ENCODE data around the gene ADAMTS2. TPM values are rescaled to one million over a fixed set of nuclear protein-coding genes. Genes with fewer than 3 reads are reported as not detected.

Gene ADAMTS2
- total and polyA plus RNA-seq, 5 donors from 2014 or later: 0.03 TPM; not detected in 4

GRCh38 chr5:179184521-179185050, 160.7 kb downstream of the ADAMTS2 start:
- no peaks in the 10 kb centered on the region for H3K36me3 Mint-ChIP-seq
- no peaks in the 10 kb centered on the region for H3K27me3 ChIP-seq (ENCODE audit: control insufficient read depth, insufficient read depth, low read length)
- H3K9me3 Mint-ChIP-seq: peaks cover 0 to 2% (median 0%) of the 10 kb centered on the region in 7 donors
- no peaks in the 10 kb centered on the region for H3K4me1 Mint-ChIP-seq
- H3K4me3 ChIP-seq (ENCODE audit: low read depth, low read length): no peak overlapping the region
- ATAC-seq (ENCODE audit: low read depth in 2 of 2) (no peak), DNase-seq (no peak)
- H3K27ac Mint-ChIP-seq: no peak overlapping the region
- H3K4me3 Mint-ChIP-seq: no peak overlapping the region
- H3K27me3 Mint-ChIP-seq: no peaks in the 10 kb centered on the region
- H3K36me3 ChIP-seq (ENCODE audit: control insufficient read depth, insufficient read depth, low read length): no peaks in the 10 kb centered on the region
- no peaks in the 10 kb centered on the region for H3K4me1 ChIP-seq (ENCODE audit: control insufficient read depth, insufficient read depth, low read length, poor library complexity, severe bottlenecking)
- no peak overlapping the region for H3K27ac ChIP-seq (ENCODE audit: insufficient read depth, low read length, poor library complexity, severe bottlenecking)
- no peaks in the 10 kb centered on the region for H3K9me3 ChIP-seq (ENCODE audit: control insufficient read depth in 2 of 2, low read length in 2 of 2)

- Mint-ChIP-seq H3K27me3 (no peaks in the 10 kb centered on the region), H3K36me3 (no peaks in the 10 kb centered on the region), H3K4me3 (no peak overlapping the region), H3K27ac (no peak overlapping the region), H3K9me3 (peaks cover 0 to 6% (median 0%) of the 10 kb centered on the region in 7 donors), H3K4me1 (no peaks in the 10 kb centered on the region)
- DNase-seq (no peak), ATAC-seq (ENCODE audit: low read depth in 2 of 2) (no peak)
- H3K27ac ChIP-seq (ENCODE audit: insufficient read depth, low read length, poor library complexity, severe bottlenecking): no peak overlapping the region
- no peaks in the 10 kb centered on the region for H3K27me3 ChIP-seq (ENCODE audit: control insufficient read depth, insufficient read depth, low read length)
- H3K4me3 ChIP-seq (ENCODE audit: low read depth, low read length): no peak overlapping the region
- no peaks in the 10 kb centered on the region for H3K9me3 ChIP-seq (ENCODE audit: control insufficient read depth in 2 of 2, low read length in 2 of 2)
- H3K36me3 ChIP-seq (ENCODE audit: control insufficient read depth, insufficient read depth, low read length): no peaks in the 10 kb centered on the region
- no peaks in the 10 kb centered on the region for H3K4me1 ChIP-seq (ENCODE audit: control insufficient read depth, insufficient read depth, low read length, poor library complexity, severe bottlenecking)
Observed at GRCh38 chr5:179183481-179183880, 161.8 kb downstream of the ADAMTS2 start.

GRCh38 chr5:179182601-179183000, 162.7 kb downstream of the ADAMTS2 start:
- H3K4me1 Mint-ChIP-seq: no peaks in the 10 kb centered on the region
- Histone ChIP-seq H3K4me3 (ENCODE audit: low read depth, low read length) (no peak overlapping the region), H3K4me1 (ENCODE audit: control insufficient read depth, insufficient read depth, low read length, poor library complexity, severe bottlenecking) (no peaks in the 10 kb centered on the region), H3K27me3 (ENCODE audit: control insufficient read depth, insufficient read depth, low read length) (no peaks in the 10 kb centered on the region), H3K9me3 (ENCODE audit: control insufficient read depth in 2 of 2, low read length in 2 of 2) (no peaks in the 10 kb centered on the region), H3K27ac (ENCODE audit: insufficient read depth, low read length, poor library complexity, severe bottlenecking) (no peak overlapping the region), H3K36me3 (ENCODE audit: control insufficient read depth, insufficient read depth, low read length) (no peaks in the 10 kb centered on the region)
- no peaks in the 10 kb centered on the region for H3K36me3 Mint-ChIP-seq
- peaks cover 0 to 6% (median 0%) of the 10 kb centered on the region in 7 donors for H3K9me3 Mint-ChIP-seq
- DNase-seq: no peak
- H3K27me3 Mint-ChIP-seq: no peaks in the 10 kb centered on the region
- no peak for ATAC-seq (ENCODE audit: low read depth in 2 of 2)
- H3K4me3 Mint-ChIP-seq: no peak overlapping the region
- H3K27ac Mint-ChIP-seq: no peak overlapping the region

- Mint-ChIP-seq H3K4me3 (no peak overlapping the region), H3K36me3 (no peaks in the 10 kb centered on the region)
- no peak for ATAC-seq (ENCODE audit: low read depth in 2 of 2)
Observed at GRCh38 chr5:179181988-179182387, 163.3 kb downstream of the ADAMTS2 start.

GRCh38 chr5:179180921-179181645, 164.2 kb downstream of the ADAMTS2 start:
- H3K4me3 Mint-ChIP-seq: no peak overlapping the region
- no peak overlapping the region for H3K27ac Mint-ChIP-seq
- Histone ChIP-seq H3K36me3 (ENCODE audit: control insufficient read depth, insufficient read depth, low read length) (no peaks in the 10 kb centered on the region), H3K9me3 (ENCODE audit: control insufficient read depth in 2 of 2, low read length in 2 of 2) (no peaks in the 10 kb centered on the region), H3K27ac (ENCODE audit: insufficient read depth, low read length, poor library complexity, severe bottlenecking) (no peak overlapping the region), H3K4me1 (ENCODE audit: control insufficient read depth, insufficient read depth, low read length, poor library complexity, severe bottlenecking) (no peaks in the 10 kb centered on the region), H3K27me3 (ENCODE audit: control insufficient read depth, insufficient read depth, low read length) (no peaks in the 10 kb centered on the region), H3K4me3 (ENCODE audit: low read depth, low read length) (no peak overlapping the region)
- no peaks in the 10 kb centered on the region for H3K4me1 Mint-ChIP-seq
- peaks cover 0 to 6% (median 0%) of the 10 kb centered on the region in 7 donors for H3K9me3 Mint-ChIP-seq
- DNase-seq (no peak), ATAC-seq (ENCODE audit: low read depth in 2 of 2) (no peak)
- no peaks in the 10 kb centered on the region for H3K36me3 Mint-ChIP-seq
- H3K27me3 Mint-ChIP-seq: peaks cover 5% of the 10 kb centered on the region

More at GRCh38 chr5:179181988-179182387, 163.3 kb downstream of the ADAMTS2 start:
- H3K9me3 Mint-ChIP-seq: peaks cover 0 to 6% (median 0%) of the 10 kb centered on the region in 7 donors
- no peaks in the 10 kb centered on the region for H3K4me1 ChIP-seq (ENCODE audit: control insufficient read depth, insufficient read depth, low read length, poor library complexity, severe bottlenecking)
- no peaks in the 10 kb centered on the region for H3K27me3 ChIP-seq (ENCODE audit: control insufficient read depth, insufficient read depth, low read length)
- no peak for DNase-seq
- no peaks in the 10 kb centered on the region for H3K9me3 ChIP-seq (ENCODE audit: control insufficient read depth in 2 of 2, low read length in 2 of 2)
- no peak overlapping the region for H3K27ac ChIP-seq (ENCODE audit: insufficient read depth, low read length, poor library complexity, severe bottlenecking)
- no peaks in the 10 kb centered on the region for H3K27me3 Mint-ChIP-seq
- no peaks in the 10 kb centered on the region for H3K36me3 ChIP-seq (ENCODE audit: control insufficient read depth, insufficient read depth, low read length)
- no peak overlapping the region for H3K4me3 ChIP-seq (ENCODE audit: low read depth, low read length)
- H3K4me1 Mint-ChIP-seq: no peaks in the 10 kb centered on the region
- no peak overlapping the region for H3K27ac Mint-ChIP-seq

GRCh38 chr5:179180061-179180610, 165.1 kb downstream of the ADAMTS2 start:
- ATAC-seq (ENCODE audit: low read depth in 2 of 2): no peak
- Histone ChIP-seq H3K36me3 (ENCODE audit: control insufficient read depth, insufficient read depth, low read length) (no peaks in the 10 kb centered on the region), H3K27ac (ENCODE audit: insufficient read depth, low read length, poor library complexity, severe bottlenecking) (no peak overlapping the region), H3K4me1 (ENCODE audit: control insufficient read depth, insufficient read depth, low read length, poor library complexity, severe bottlenecking) (no peaks in the 10 kb centered on the region), H3K27me3 (ENCODE audit: control insufficient read depth, insufficient read depth, low read length) (no peaks in the 10 kb centered on the region), H3K9me3 (ENCODE audit: control insufficient read depth in 2 of 2, low read length in 2 of 2) (no peaks in the 10 kb centered on the region), H3K4me3 (ENCODE audit: low read depth, low read length) (no peak overlapping the region)
- no peak overlapping the region for H3K4me3 Mint-ChIP-seq
- no peak for DNase-seq
- no peaks in the 10 kb centered on the region for H3K4me1 Mint-ChIP-seq
- H3K27me3 Mint-ChIP-seq: peaks cover 5% of the 10 kb centered on the region
- no peaks in the 10 kb centered on the region for H3K36me3 Mint-ChIP-seq
- H3K9me3 Mint-ChIP-seq: peaks cover 0 to 6% (median 0%) of the 10 kb centered on the region in 7 donors
- H3K27ac Mint-ChIP-seq: no peak overlapping the region

- no peak overlapping the region for H3K4me3 Mint-ChIP-seq
- H3K4me1 Mint-ChIP-seq: no peaks in the 10 kb centered on the region
- ATAC-seq (ENCODE audit: low read depth in 2 of 2) (no peak), DNase-seq (no peak)
- H3K27ac ChIP-seq (ENCODE audit: insufficient read depth, low read length, poor library complexity, severe bottlenecking): no peak overlapping the region
- no peak overlapping the region for H3K4me3 ChIP-seq (ENCODE audit: low read depth, low read length)
- H3K36me3 Mint-ChIP-seq: no peaks in the 10 kb centered on the region
- no peaks in the 10 kb centered on the region for H3K27me3 ChIP-seq (ENCODE audit: control insufficient read depth, insufficient read depth, low read length)
- H3K27ac Mint-ChIP-seq: no peak overlapping the region
- peaks cover 5% of the 10 kb centered on the region for H3K27me3 Mint-ChIP-seq
- peaks cover 0 to 4% (median 0%) of the 10 kb centered on the region in 7 donors for H3K9me3 Mint-ChIP-seq
- H3K36me3 ChIP-seq (ENCODE audit: control insufficient read depth, insufficient read depth, low read length): no peaks in the 10 kb centered on the region
- no peaks in the 10 kb centered on the region for H3K4me1 ChIP-seq (ENCODE audit: control insufficient read depth, insufficient read depth, low read length, poor library complexity, severe bottlenecking)
- H3K9me3 ChIP-seq (ENCODE audit: control insufficient read depth in 2 of 2, low read length in 2 of 2): no peaks in the 10 kb centered on the region
Observed at GRCh38 chr5:179177711-179178575, 167.3 kb downstream of the ADAMTS2 start.

Data from CD4-positive, CD25-positive, alpha-beta regulatory T cell (primary cell).